ENCODE measurements around the gene IFT74. TPM values are rescaled to one million over a fixed set of nuclear protein-coding genes. Genes with fewer than 3 reads are reported as not detected.

IFT74 gene
- polyA plus RNA-seq (2012; ENCODE audit: missing spikeins), result 14.5 TPM

DNA sequence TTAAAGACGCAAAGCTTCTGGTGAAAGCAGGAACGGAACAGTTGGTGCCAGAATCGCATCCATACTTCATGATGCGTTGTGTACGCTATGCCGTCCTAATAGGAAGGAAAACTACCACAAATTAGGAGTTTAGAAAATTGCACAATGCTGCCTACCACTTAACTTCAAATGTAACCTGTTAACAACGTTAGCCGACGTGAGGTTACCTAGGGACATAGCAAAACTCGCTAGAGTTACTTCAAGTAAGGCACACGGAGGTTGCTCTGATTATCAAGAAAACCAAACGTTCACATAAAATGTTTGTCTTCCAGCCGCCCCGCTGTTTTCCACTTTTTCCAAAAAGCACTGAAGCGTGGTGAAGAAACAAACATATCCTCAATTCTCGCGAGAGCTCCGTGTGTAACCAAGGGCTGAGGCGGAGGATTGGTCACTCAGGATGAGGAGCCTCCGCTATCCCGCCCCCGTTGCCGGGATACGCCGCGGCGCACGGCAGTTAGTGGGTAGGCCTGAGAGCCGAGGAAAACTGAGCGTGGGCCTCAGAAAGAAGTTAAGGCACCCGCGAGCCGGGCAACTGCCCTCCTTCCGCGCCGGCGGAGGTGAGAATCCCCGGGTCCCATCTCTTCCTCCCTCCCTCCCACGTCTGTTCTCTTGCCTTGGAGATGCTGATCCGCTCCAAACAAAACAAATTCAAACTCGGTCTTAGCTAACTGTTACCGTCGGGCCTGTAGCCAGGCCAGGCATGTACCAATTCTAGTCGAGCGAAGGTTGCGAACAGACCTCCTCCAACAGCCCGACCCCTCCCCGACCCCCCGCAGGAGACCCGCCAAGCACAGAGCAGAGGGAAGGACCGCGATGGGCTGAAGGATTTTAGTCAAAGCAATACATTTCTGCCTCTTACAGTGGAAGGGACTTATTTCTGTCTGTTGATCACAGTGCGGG, at the start of gene IFT74:
TSS of gene IFT74 (plus strand) at position 492 of the 939 bp plus-strand sequence. CDS start 5,556 bp downstream, outside the sequence.
- FAIRE-seq, result peak; percentile 97
- TF ChIP-seq POLR2AphosphoS5 (IDR thresholded peaks at IDR 0.05; ENCODE audit: low read depth, low read length) (0 out of 2 replicates have a peak, but pooled peaks have one; percentile 31), POLR2A (IDR thresholded peaks at IDR 0.05; ENCODE audit: low read depth, low read length) (peak; percentile 75), TAF1 (IDR thresholded peaks at IDR 0.05; ENCODE audit: borderline replicate concordance, low read depth, low read length) (no peak)

DNA sequence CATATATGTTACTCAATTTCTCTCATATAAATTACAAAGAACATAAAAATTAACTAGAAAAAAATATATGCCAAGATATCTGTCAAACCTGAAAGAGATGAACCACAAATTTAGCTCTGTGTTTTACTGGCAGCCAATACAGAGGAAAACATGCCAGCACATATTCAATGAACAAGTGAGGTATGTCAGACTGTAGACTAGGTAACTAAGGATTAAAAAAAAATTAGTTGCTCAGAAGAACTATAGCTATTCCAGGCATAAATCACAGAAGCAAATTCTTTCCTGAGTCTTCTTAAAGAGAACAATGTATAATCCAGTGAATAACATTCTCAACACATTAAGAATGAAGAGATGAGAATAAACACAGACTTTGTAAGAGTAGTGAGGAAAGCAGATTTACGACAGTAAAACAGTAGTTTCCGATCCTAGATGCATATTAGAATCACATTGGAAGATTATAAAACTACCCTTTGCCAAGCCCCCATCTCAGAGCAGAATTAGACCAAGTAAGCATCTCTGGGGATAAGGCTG, 43.0 kb upstream of the IFT74 start:
- FAIRE-seq, result no peak
- DNase-seq (ENCODE audit: insufficient read length), result no peak
- no peak for TF ChIP-seq POLR2AphosphoS5 (IDR thresholded peaks at IDR 0.05; ENCODE audit: low read depth, low read length)
- no peak for TF ChIP-seq POLR2A (IDR thresholded peaks at IDR 0.05; ENCODE audit: low read depth, low read length)
- no peak for TF ChIP-seq TAF1 (IDR thresholded peaks at IDR 0.05; ENCODE audit: borderline replicate concordance, low read depth, low read length)

More for the DNA sequence above, at the start of gene IFT74:
- peak; percentile 88 for DNase-seq (ENCODE audit: insufficient read length)

DNA sequence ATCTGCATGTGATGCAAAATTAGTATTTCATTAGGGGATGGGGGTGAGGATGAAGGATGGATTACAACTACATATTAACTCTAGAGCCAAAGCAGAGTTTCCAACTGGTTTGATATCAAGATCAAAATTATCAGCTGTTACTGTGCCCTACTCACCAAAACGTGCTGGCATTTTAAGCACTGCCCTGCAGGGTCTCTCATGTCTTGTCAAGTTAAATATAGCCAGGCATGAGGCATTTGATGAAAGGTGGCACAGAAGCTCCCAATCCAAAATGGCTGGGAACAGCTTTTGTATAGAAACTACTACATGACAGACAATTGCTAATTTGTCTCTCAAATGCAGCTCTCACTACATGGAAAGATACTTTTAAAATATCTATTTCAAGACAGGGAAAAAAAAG, 36.5 kb upstream of the IFT74 start:
- no peak for DNase-seq (ENCODE audit: insufficient read length)
- no peak for TF ChIP-seq TAF1 (IDR thresholded peaks at IDR 0.05; ENCODE audit: borderline replicate concordance, low read depth, low read length)
- no peak for TF ChIP-seq POLR2A (IDR thresholded peaks at IDR 0.05; ENCODE audit: low read depth, low read length)
- no peak for TF ChIP-seq POLR2AphosphoS5 (IDR thresholded peaks at IDR 0.05; ENCODE audit: low read depth, low read length)
- no peak for FAIRE-seq

DNA sequence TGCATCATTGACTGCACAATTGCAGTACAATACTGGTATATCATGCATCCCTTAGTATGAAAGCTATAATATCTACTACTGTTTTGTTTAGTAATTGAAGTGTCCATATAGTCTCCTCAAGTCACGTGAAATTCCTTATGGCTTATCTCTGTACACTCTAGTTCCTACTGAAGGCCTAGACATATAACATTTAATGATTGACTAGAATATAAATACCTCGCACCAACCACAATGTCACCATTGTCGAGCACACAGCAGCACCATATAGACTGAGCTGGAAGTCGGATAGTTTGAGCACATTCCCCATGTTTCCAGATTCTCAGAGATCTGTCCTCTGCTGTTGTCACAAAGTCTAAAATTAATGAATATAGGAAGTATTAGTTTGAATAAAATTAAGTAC, 30.6 kb upstream of the IFT74 start:
- TF ChIP-seq TAF1 (IDR thresholded peaks at IDR 0.05; ENCODE audit: borderline replicate concordance, low read depth, low read length) (no peak), POLR2AphosphoS5 (IDR thresholded peaks at IDR 0.05; ENCODE audit: low read depth, low read length) (no peak), POLR2A (IDR thresholded peaks at IDR 0.05; ENCODE audit: low read depth, low read length) (no peak)
- DNase-seq (ENCODE audit: insufficient read length), result no peak
- FAIRE-seq, result no peak

DNA sequence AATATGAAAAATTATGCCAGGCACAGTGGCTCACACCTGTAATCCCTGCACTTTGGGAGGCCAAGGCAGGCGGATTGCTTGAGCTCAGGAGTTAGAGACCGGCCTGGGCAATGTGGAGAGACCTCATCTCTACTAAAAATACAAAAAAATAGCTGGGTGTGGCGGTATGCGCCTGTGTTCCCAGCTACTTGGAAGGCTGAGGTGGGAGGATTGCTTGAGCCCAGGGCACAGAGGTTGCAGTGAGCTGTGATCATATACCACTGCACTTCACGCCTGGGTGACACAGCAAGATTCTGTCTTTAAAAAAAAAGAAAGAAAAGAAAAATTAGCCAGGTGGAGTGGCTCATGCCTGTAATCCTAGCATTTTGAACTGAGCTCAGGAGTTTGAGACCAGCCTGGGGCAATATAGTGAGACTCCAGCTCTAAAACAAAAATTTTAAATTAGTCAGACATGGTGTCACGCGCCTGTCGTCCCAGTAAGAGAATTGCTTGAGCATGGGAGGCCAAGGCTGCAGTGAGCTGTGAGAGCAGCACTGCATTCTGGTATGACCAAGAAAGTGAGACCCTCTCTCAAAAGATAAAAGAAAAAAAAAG, 27.2 kb upstream of the IFT74 start:
- FAIRE-seq (no peak), DNase-seq (ENCODE audit: insufficient read length) (no peak)
- TF ChIP-seq POLR2A (IDR thresholded peaks at IDR 0.05; ENCODE audit: low read depth, low read length) (no peak), TAF1 (IDR thresholded peaks at IDR 0.05; ENCODE audit: borderline replicate concordance, low read depth, low read length) (no peak), POLR2AphosphoS5 (IDR thresholded peaks at IDR 0.05; ENCODE audit: low read depth, low read length) (no peak)

DNA sequence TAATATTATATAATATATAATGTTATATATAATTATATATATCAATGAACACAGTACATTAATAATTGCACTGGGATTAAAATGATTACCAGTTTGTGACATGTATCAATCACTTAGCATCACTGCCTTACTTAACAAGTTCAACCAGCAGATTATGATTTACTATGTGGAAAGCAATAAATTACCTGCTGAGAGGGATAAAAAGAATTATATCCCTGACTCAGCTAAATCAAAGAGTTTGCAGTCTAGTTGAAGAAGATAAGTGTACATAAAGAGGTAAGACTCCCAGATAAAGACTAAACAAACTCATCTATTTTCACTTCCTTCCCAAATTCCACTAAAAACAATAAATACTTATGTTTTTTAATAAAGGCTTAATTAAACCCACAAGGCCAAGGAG, 20.4 kb upstream of the IFT74 start:
- TF ChIP-seq POLR2A (IDR thresholded peaks at IDR 0.05; ENCODE audit: low read depth, low read length) (no peak), POLR2AphosphoS5 (IDR thresholded peaks at IDR 0.05; ENCODE audit: low read depth, low read length) (no peak), TAF1 (IDR thresholded peaks at IDR 0.05; ENCODE audit: borderline replicate concordance, low read depth, low read length) (no peak)
- DNase-seq (ENCODE audit: insufficient read length) (no peak), FAIRE-seq (no peak)

DNA sequence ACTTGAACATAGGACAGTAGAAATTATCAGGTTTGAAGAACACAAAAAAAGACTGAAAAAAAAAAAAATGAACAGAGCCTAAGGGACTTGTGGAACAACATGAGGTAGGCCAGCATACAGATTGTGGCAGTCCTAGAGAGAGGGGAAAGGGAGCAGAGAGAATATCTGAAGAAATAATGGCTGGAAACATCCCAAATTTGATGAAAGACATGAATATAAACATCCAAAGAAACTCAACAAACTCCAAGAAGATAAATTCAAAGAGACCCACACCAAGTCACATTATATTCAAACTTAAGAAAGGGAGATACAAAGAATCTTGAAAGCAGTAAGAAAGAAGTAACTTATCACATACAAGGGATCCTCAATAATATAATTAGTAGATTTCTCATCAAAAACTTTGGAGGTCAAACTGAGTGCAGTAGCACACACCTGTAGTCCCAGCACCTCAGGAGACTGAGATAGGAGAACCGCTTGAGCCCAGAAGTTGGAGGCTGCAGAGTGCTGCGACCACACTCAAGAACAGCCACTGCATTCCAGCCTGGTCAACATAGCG, 18.3 kb upstream of the IFT74 start:
- DNase-seq (ENCODE audit: insufficient read length) (no peak), FAIRE-seq (no peak)
- TF ChIP-seq POLR2A (IDR thresholded peaks at IDR 0.05; ENCODE audit: low read depth, low read length) (no peak), POLR2AphosphoS5 (IDR thresholded peaks at IDR 0.05; ENCODE audit: low read depth, low read length) (no peak)

DNA sequence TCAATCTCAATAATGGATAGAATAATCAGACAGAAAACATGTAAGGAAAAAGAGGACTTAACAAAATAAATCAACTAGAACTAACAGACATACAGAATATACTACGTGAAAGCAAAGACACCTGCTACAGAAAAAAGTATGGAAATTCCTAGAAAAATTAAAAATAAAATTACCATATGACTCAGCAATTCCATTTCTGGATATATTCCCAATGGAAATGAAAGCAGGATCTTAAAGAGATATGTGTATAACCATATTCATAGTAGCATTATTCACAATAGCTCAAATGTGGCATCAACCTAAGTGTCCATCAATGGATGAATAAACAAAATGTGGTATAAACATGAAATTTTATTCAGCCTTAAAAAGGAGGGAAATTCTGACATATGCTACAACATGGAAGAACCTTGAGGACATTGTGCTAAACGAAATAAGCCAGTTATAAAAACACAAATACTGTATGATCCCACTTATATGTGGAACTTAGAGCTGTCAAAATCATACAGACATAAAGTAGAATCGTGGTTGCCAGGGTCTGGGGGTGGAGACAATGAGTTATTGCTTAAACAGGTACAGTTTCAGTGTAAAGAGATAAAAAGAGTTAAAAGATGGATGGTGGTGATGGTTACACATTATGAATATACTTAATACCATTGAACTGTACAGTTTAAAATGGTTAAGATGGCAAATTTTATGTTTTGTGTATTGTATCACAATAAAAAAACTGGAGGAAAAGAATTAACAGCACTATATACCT, 16.1 kb upstream of the IFT74 start:
- no peak for DNase-seq (ENCODE audit: insufficient read length)
- no peak for TF ChIP-seq POLR2AphosphoS5 (IDR thresholded peaks at IDR 0.05; ENCODE audit: low read depth, low read length)
- no peak for TF ChIP-seq POLR2A (IDR thresholded peaks at IDR 0.05; ENCODE audit: low read depth, low read length)
- no peak for TF ChIP-seq TAF1 (IDR thresholded peaks at IDR 0.05; ENCODE audit: borderline replicate concordance, low read depth, low read length)
- peak; percentile 87 for FAIRE-seq

DNA sequence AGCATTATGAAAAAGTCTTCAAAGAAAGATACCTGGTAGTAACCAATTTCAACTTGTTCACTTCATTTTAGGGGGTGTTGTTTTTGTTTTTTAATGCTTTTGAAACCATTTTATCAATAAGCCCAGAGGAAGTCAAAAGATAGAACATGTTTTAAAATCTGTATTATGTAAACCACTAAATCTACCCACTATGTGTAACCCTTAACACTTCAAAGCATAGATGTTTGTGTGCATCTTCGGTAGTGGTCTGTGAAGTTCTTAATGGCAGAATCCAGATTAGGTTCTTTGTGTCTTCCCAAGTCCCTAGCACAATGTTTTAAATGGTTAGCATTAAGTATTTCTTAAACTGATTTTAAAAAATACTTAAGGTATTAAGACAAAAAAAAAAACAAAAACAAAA, 15.4 kb upstream of the IFT74 start:
- FAIRE-seq (no peak), DNase-seq (ENCODE audit: insufficient read length) (no peak)
- no peak for TF ChIP-seq TAF1 (IDR thresholded peaks at IDR 0.05; ENCODE audit: borderline replicate concordance, low read depth, low read length)
- no peak for TF ChIP-seq POLR2AphosphoS5 (IDR thresholded peaks at IDR 0.05; ENCODE audit: low read depth, low read length)
- no peak for TF ChIP-seq POLR2A (IDR thresholded peaks at IDR 0.05; ENCODE audit: low read depth, low read length)

DNA sequence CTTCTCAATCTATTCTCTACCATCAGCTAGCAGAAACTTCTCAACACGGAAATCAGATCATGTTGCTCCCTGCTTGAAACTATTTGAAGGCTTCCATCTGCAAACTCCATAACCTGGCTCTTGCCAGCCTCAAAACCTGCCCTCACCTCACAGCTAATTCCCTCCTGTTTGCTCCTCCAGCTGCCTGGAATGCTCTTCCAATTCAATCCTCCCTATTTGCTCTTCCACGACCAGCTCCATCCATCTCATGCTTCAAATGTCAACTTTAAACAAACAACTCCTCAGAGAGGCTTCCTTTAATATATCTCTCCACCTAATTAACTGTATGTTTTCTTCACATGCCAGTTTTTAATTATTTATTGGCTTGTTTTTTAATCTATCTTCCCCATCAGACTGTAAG, 10.6 kb upstream of the IFT74 start:
- peak; percentile 42 for FAIRE-seq
- no peak for TF ChIP-seq TAF1 (IDR thresholded peaks at IDR 0.05; ENCODE audit: borderline replicate concordance, low read depth, low read length)
- no peak for TF ChIP-seq POLR2AphosphoS5 (IDR thresholded peaks at IDR 0.05; ENCODE audit: low read depth, low read length)
- TF ChIP-seq POLR2A (IDR thresholded peaks at IDR 0.05; ENCODE audit: low read depth, low read length), result no peak
- no peak for DNase-seq (ENCODE audit: insufficient read length)

Measured in GM12892 (cell line).